GM21825 (cell line): ENCODE data around the gene CTPS1.

Experiments
- ATAC-seq: cut with Tn5 transposase; IDR thresholded peaks from one replicate; pipeline ENCODE4 v1.9.1; 2021; ENCODE audit warnings: mild to moderate bottlenecking, moderate library complexity; ENCODE audit not compliant: unreplicated experiment

The CTPS1 gene, protein sequence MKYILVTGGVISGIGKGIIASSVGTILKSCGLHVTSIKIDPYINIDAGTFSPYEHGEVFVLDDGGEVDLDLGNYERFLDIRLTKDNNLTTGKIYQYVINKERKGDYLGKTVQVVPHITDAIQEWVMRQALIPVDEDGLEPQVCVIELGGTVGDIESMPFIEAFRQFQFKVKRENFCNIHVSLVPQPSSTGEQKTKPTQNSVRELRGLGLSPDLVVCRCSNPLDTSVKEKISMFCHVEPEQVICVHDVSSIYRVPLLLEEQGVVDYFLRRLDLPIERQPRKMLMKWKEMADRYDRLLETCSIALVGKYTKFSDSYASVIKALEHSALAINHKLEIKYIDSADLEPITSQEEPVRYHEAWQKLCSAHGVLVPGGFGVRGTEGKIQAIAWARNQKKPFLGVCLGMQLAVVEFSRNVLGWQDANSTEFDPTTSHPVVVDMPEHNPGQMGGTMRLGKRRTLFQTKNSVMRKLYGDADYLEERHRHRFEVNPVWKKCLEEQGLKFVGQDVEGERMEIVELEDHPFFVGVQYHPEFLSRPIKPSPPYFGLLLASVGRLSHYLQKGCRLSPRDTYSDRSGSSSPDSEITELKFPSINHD

DNA sequence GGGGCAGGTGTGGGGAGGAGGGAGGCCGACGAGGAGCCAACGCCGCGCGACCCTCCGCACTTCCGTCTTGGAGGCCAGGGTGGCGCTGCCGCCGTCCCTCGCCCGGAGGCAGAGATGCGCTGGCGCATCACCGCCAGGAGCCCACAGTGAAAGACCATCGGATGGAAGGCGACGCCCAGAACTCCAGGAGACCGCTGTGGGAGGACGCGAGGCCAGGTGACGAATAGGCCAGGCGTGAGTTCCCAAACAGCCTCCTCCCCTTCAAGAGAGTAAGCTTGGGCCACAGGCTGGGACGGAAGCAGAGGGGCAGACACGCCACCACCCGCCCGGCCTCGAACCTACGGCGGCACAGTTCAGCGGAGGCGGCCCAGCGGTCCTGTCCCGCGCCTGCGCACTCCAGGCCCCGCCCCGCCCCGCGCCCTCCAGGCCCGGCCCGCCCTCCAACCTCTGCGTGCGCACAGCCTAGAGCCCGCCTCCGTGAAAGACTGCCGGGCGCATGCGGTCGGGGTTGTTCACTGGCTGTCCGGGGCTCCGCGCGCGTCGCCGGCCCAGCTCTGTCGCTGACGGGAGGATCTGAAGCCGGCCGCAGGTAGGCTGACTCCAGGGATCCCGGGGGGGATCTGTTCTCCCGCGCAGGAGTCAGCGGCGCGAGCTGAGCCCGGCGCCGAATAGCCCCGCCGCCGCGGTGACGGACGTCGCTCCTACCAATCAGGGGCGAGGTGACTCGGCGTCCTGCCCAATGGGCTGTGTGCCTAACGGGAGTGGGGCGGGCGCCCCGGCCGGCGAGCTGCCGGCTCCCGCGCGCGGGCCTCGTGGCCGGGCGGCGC lies at the start of gene CTPS1:
Gene CTPS1, plus strand, starts transcription at position 456 of the 827 bp plus-strand sequence. CDS start 3,595 bp downstream, outside the sequence.
- ATAC-seq = peak; percentile 82

DNA sequence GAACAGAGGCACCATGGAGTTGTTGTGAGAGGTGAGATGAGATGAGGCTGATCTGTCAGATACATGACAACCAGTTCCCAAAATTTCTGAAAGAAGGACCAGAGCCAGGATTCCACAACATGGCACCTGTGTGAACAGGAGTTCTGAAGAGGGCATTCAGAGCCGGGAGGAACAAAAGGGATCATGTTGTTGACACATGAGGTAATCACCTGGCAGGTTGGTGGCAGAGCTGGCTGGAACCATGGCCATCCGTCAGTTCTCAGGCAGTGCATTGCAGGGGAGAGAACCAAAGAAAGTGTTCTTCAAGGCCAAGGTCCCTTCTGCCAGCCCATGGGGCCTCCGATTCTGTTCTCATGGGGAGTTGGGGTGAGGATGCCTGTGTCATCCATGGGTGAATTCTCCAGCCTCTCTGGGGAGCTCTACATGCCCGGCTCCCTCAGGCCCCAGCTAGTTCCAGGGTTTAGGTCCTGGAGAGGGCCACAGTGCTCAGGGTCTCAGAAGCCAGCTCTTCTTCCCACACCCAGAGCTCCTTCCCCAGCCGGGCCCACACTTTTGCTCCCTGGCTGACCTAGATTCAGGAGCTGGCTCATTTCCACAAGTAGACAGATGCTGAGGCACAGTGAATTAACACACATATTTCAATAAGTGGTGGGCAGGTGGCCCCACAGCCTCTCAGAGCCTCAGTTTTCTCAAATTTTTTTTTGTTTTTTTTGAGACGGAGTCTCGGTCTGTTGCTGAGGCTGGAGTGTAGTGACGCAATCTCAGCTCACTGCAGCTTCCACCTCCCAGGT lies 49.1 kb upstream of the CTPS1 start:
- ATAC-seq = no peak

DNA sequence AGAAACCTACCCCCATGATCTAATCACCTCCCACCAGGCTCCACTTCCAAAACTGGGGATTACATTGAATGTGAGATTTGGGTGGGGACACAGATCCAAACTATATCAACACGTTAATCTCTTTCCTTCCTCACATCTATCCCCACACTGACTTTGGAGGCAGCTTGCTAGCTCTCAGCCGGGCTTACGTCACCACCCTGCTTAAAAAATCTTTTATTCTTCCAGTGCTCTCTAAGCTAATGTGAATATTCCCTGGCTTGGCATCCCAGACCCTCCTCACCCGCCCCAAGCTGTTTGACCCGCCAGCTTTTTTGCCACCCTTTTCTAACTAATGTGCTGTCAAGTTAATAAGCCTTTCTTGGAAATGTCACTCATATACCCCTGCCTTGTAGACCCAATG lies 47.9 kb upstream of the CTPS1 start:
- no peak for ATAC-seq

- no peak for ATAC-seq
Measured at GRCh38 chr1:40932006-40932405, 47.5 kb upstream of the CTPS1 start.

DNA sequence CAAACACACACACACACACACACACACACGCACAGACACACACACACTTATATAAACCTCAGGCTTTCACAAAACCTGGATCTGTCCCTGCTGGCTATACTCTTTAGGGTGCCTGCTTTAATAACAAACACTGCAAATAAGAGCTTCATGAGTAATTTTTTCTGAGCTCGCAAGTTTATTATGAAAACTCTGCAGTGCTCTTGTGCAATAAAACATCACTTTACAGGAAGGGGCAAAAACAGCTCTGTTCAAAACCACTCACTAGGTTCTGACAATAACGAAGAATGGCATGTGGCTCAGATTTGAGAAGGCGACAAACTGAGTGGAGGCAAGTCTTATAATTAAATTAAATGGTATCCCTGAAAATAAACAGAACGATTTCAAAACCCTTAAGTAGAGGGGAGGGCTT lies 42.6 kb upstream of the CTPS1 start:
- no peak for ATAC-seq

- no peak for ATAC-seq
Measured at GRCh38 chr1:40938393-40938792, 41.1 kb upstream of the CTPS1 start.

- no peak for ATAC-seq
Measured at GRCh38 chr1:40939320-40940059, 40.0 kb upstream of the CTPS1 start.

GRCh38 chr1:40944326-40944725 lies 35.2 kb upstream of the CTPS1 start:
- ATAC-seq = no peak

DNA sequence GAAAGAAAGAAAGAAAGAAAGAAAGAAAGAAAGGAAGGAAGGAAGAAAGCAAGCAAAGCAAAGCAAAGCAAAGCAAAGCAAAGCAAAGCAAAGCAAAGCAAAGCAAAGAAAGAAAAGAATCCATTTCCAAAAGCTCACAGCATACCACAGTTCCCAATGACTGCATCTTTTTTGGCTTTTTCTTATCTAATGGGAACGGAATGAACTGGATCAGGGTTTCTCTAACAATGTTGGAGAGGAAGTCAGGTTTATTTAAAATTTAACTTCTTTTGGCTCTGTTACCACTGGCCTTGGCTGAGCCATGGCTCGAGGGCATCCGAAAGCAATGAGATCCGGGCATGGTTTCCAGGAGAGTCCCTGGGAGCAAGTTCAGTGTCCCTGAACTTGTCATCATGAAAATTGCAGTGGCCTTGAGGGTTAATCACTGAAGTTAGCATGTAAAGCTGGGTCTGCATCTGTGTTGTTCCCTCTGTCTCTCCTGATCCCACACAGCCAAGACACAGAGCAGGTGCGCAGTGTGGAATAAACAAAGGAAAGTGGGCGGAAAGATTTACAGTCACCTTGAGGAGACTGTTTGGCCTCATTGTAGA lies 34.6 kb upstream of the CTPS1 start:
- ATAC-seq = no peak

- no peak for ATAC-seq
Measured at GRCh38 chr1:40945491-40945973, 34.0 kb upstream of the CTPS1 start.

DNA sequence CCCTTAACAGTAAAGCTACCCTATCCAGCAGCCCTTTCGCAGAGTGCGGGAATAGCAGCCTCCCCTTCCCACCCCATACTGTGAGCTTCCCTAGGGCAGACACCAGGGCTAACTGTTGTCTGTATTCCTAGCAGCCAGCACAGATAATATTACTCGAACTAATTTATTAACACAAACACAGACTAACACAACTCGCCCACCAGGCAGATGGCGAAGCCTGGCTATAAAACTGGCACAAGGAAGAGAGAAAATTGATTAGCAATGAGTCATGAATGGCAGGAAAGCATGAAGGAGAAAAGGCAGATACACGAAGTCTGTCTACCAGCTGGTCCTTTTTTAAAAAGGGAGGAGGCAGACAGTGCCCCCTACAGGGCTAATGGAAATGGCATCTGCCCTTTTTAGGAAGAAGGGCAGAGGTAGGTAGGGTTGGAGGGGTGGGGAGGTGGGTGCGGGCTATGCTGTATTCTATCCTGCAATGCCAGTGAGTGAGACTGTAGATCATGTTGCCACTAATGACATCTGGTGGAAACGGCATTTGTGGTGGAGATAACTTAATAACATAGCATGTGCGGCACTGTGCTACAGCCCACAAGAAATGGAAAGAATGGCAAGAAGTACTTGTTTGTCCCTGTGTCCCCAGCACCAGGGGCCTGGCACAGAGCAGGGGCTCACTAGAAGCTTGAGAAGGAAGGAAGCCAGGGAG lies 30.6 kb upstream of the CTPS1 start:
- ATAC-seq = no peak

GRCh38 chr1:40949563-40949962 lies 29.9 kb upstream of the CTPS1 start:
- no peak for ATAC-seq

- no peak for ATAC-seq
Measured at GRCh38 chr1:40951943-40952743, 27.4 kb upstream of the CTPS1 start.

GRCh38 chr1:40952744-40953315 lies 26.7 kb upstream of the CTPS1 start:
- no peak for ATAC-seq

GRCh38 chr1:40954626-40955025 lies 24.9 kb upstream of the CTPS1 start:
- ATAC-seq = no peak

DNA sequence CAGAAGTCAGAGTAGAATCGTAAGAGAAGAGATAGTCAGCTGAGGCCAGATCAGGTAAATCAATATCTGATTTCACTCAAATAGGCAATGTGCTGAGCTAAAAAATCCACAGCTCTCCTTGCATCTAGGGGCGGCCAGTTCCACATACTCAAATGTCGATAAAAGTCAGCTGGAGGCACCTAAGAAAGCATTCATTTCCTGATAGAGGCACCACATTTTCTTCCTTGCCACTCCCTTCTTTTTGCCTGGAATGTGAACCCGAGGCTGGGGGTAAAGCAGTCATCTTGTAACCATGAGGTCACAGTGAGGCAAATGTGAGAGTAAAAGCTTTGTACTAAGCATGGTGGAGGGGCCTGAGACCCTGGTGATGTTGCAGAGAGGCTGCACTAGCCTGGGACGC lies 24.2 kb upstream of the CTPS1 start:
- no peak for ATAC-seq

GRCh38 chr1:40956407-40956806 lies 23.1 kb upstream of the CTPS1 start:
- ATAC-seq = peak; percentile 49

DNA sequence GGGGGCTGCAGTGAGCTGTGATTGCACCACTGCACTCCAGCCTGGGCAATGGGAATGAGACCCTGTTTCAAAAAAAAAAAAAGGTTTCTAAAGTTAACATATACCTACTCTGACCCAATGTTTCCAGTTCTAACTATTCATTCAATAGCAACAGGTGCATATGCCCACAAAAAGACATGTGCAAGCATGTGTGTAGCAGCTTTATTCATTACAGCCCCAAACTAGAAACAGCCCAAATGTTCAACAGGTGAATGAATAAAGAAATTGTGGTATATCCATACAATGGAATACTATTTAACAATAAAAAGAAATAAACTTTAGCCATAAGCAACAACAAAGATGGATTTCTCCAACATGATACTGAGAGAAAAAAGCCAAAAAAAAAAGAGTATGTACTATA lies 21.3 kb upstream of the CTPS1 start:
- ATAC-seq = no peak
